HepG2 (cell line): ENCODE measurements around the gene MYL4. TPM values are rescaled to one million over a fixed set of nuclear protein-coding genes. Genes with fewer than 3 reads are reported as not detected.

Source experiments
- ATAC-seq: fragments of 200-7000 bp; cut with Tn5 transposase; 3 replicates; pipeline ENCODE4 v1.9.1; 2020; ENCODE audit warnings: mild to moderate bottlenecking, moderate library complexity
- BruUV-seq: library from RNA; stranded (reverse); fragments of 400-500 nt; replicated peaks from 2 replicates; lab custom pipeline; 2021; lab: Mats Ljungman, UMichigan
- CTCF ChIA-PET: fragments of 300-600 bp; formaldehyde crosslinking; extraction: SDS; loops from one replicate; lab custom pipeline; 2021; ENCODE audit warnings: low total read pairs, inconsistent platforms, low intra/inter-chr PET ratio; lab: Yijun Ruan, JAX
- POLR2A ChIA-PET: fragments of 350-600 bp; sonication (Branson Sonifier 250); formaldehyde crosslinking; loops from one replicate; lab custom pipeline; 2020; ENCODE audit warnings: antibody characterized with exemption, inconsistent platforms; lab: Yijun Ruan, JAX
- DNase-seq: peaks from one replicate; pipeline ENCODE4 v3.0.0-alpha.2; 2015; ENCODE audit warnings: low spot score
- FAIRE-seq: peaks from 3 replicates; lab custom pipeline; 2011; peaks lifted over from hg19 to GRCh38; lab: Jason Lieb, UNC
- H2AFZ ChIP-seq: one replicate; pipeline ENCODE4 v1.6.1; 2011; ENCODE audit warnings: low read length, inconsistent platforms
- H3K27ac ChIP-seq: fragments of 300-600 bp; 3 replicates; pipeline ENCODE4 v1.8.0; 2011; ENCODE audit warnings: mixed run types, mild to moderate bottlenecking, mixed read lengths, low read length, inconsistent platforms; ENCODE audit not compliant: insufficient read depth; ENCODE audit errors: extremely low read length
- H3K27me3 ChIP-seq, 2 experiments: fragments of 200-600 bp in 1 of 2; 2 replicates in 1 of 2; 3 replicates in 1 of 2; pipeline versions ENCODE4 v1.6.0 to v1.8.0; 2011; ENCODE audit warnings: low read length in 2 of 2, mild to moderate bottlenecking in 2 of 2, moderate library complexity in 2 of 2, inconsistent platforms in 1 of 2; ENCODE audit not compliant: insufficient read depth in 2 of 2, control insufficient read depth in 1 of 2
- H3K36me3 ChIP-seq, 2 experiments: fragments of 200-600 bp in 1 of 2; replicated peaks in 1 of 2; 2 replicates in 1 of 2; 3 replicates in 1 of 2; pipeline versions ENCODE4 v1.5.1 to v1.8.0; 2011; ENCODE audit warnings: low read length in 2 of 2, inconsistent platforms in 1 of 2; ENCODE audit not compliant: insufficient read depth in 2 of 2, control insufficient read depth in 1 of 2
- H3K4me1 ChIP-seq: 2 replicates; pipeline ENCODE4 v1.5.1; 2012; ENCODE audit warnings: low read length, inconsistent platforms; ENCODE audit not compliant: insufficient read depth
- H3K4me2 ChIP-seq: 2 replicates; pipeline ENCODE4 v1.6.0; 2011; ENCODE audit warnings: low read depth, low read length, inconsistent platforms
- H3K4me3 ChIP-seq, 3 experiments: fragments of 200-600 bp in 1 of 3; sonication (generic), shearing (Covaris generic) in 1 of 3; replicated peaks in 1 of 3; 2 replicates each; pipeline ENCODE4 v1.5.1; 2011 to 2016; ENCODE audit warnings: low read length in 3 of 3, inconsistent platforms in 2 of 3, low read depth in 2 of 3, mild to moderate bottlenecking in 2 of 3, control low read depth in 1 of 3, mixed read lengths in 1 of 3; ENCODE audit not compliant: insufficient read depth in 1 of 3
- H3K79me2 ChIP-seq: one replicate; pipeline ENCODE4 v1.6.1; 2011; ENCODE audit warnings: low read length, inconsistent platforms; ENCODE audit not compliant: insufficient read depth
- H3K9ac ChIP-seq: 2 replicates; pipeline ENCODE4 v1.6.0; 2011; ENCODE audit warnings: mild to moderate bottlenecking, low read depth, low read length, inconsistent platforms; ENCODE audit not compliant: insufficient read depth
- H3K9me3 ChIP-seq: 2 replicates; pipeline ENCODE4 v1.5.1; 2012; ENCODE audit warnings: mild to moderate bottlenecking, low read length
- H4K20me1 ChIP-seq: 2 replicates; pipeline ENCODE4 v1.6.0; 2011; ENCODE audit warnings: inconsistent platforms, mild to moderate bottlenecking, low read length, moderate library complexity; ENCODE audit not compliant: insufficient read depth
- BHLHE40 ChIP-seq: IDR thresholded peaks from 2 replicates; pipeline ENCODE4 v1.6.1; 2011; ENCODE audit warnings: low read length, improper control_type of control experiment
- CEBPG ChIP-seq: IDR thresholded peaks from 2 replicates; pipeline ENCODE4 v1.6.1; 2016
- HIVEP1 ChIP-seq: sonication (generic); formaldehyde crosslinking; IDR thresholded peaks from 2 replicates; pipeline ENCODE4 v1.4.0; 2020; ENCODE audit warnings: mild to moderate bottlenecking, missing genetic modification reagents
- HOXA5 ChIP-seq: sonication (generic); formaldehyde crosslinking; IDR thresholded peaks from 2 replicates; pipeline ENCODE4 v1.4.0; 2020; ENCODE audit warnings: missing genetic modification reagents
- JDP2 ChIP-seq: sonication (generic); formaldehyde crosslinking; IDR thresholded peaks from 2 replicates; pipeline ENCODE4 v1.8.1; 2022; ENCODE audit warnings: missing genetic modification reagents, borderline replicate concordance
- MAFG ChIP-seq: sonication (generic); formaldehyde crosslinking; IDR thresholded peaks from 2 replicates; pipeline ENCODE4 v1.5.1; 2020; ENCODE audit warnings: mild to moderate bottlenecking, missing genetic modification reagents
- MED1 ChIP-seq: sonication (generic); formaldehyde crosslinking; IDR thresholded peaks from 2 replicates; pipeline ENCODE4 v1.4.0; 2020; ENCODE audit warnings: missing genetic modification reagents
- RFX3 ChIP-seq: IDR thresholded peaks from 2 replicates; pipeline ENCODE4 v1.6.1; 2016; ENCODE audit warnings: missing biosample characterization, missing genetic modification reagents
- TGIF2 ChIP-seq: IDR thresholded peaks from 2 replicates; pipeline ENCODE4 v1.6.1; 2016; ENCODE audit warnings: control low read depth, missing compliant biosample characterization
- U2AF2 ChIP-seq: fragments of 200-400 bp; formaldehyde crosslinking; IDR thresholded peaks from 2 replicates; pipeline ENCODE4 v1.6.1; 2017; ENCODE audit warnings: low read depth, mild to moderate bottlenecking, low read length
- ZNF235 ChIP-seq: sonication (generic); formaldehyde crosslinking; IDR thresholded peaks from 2 replicates; pipeline ENCODE4 v1.8.1; 2023; ENCODE audit warnings: mild to moderate bottlenecking, missing genetic modification reagents, borderline replicate concordance
- WGBS: methylation state at CpG from one replicate; pipeline ENCODE4 v1.1.6; 2017; ENCODE audit warnings: low lambda C conversion rate; 5-methylcytosine and 5-hydroxymethylcytosine counted together
- in situ Hi-C: cut with HindIII; loops from 2 replicates; pipeline ENCODE4 v1.10.0; 2017; ENCODE audit warnings: low pct_unique_long_range_greater_than_20kb; ENCODE audit not compliant: extremely low pct_ligation_motif_present
- intact Hi-C: fragments of 100-400 bp; cut with micrococcal nuclease; formaldehyde crosslinking; loops from one replicate; pipeline ENCODE4 v1.10.0; 2022; ENCODE audit not compliant: unreplicated experiment
- polyA plus RNA-seq, 8 experiments: library from polyadenylated mRNA; depleted of rRNA in 3 of 8; stranded (reverse) in 7 of 8; unstranded in 1 of 8; fragments of >200 nt; fragmentation: Illumina TruSeq in 4 of 8; extraction: Trizol in 4 of 8; gene quantifications; 2 replicates each; pipeline versions ENCODE4 v1.2.1 to v1.2.3, GENCODE V29; 2011 to 2016; ENCODE audit warnings: low read depth in 4 of 8, missing spikeins in 1 of 8, mixed read lengths in 1 of 8; ENCODE audit not compliant: insufficient read depth in 1 of 8
- total RNA-seq, 5 experiments: library from RNA; depleted of rRNA; stranded (reverse); fragments of >200 nt; fragmentation: Illumina TruSeq; extraction: Trizol; gene quantifications; 2 replicates each; pipeline ENCODE4 v1.2.3, GENCODE V29; 2016; ENCODE audit warnings: low read depth in 1 of 5
- TF ChIP-seq, protein P1 (sequence below): sonication (generic); formaldehyde crosslinking; IDR thresholded peaks from 2 replicates; pipeline ENCODE4 v1.8.1; 2023; ENCODE audit warnings: mild to moderate bottlenecking, missing genetic modification reagents
- TF ChIP-seq, protein P2 (sequence below): sonication (generic); formaldehyde crosslinking; conservative IDR thresholded peaks from 2 replicates; pipeline ENCODE4 v1.8.1; 2023; ENCODE audit warnings: missing genetic modification reagents
- TF ChIP-seq, protein P3 (sequence below): sonication (generic); formaldehyde crosslinking; IDR thresholded peaks from 2 replicates; pipeline ENCODE4 v1.5.0; 2020; ENCODE audit warnings: missing genetic modification reagents, mild to moderate bottlenecking, borderline replicate concordance
- TF ChIP-seq, protein P4 (sequence below): sonication (generic); formaldehyde crosslinking; IDR thresholded peaks from 2 replicates; pipeline ENCODE4 v1.4.0; 2020; ENCODE audit warnings: missing genetic modification reagents, borderline replicate concordance
- TF ChIP-seq, protein P5 (sequence below): sonication (generic); formaldehyde crosslinking; IDR thresholded peaks from 2 replicates; pipeline ENCODE4 v1.4.0; 2020; ENCODE audit warnings: mild to moderate bottlenecking, missing genetic modification reagents

The MYL4 gene
- total and polyA plus RNA-seq, 2 of the 13 experiments (the other 11 are each of a cell fraction or from before 2014, with no cell fraction given), result not detected

DNA sequence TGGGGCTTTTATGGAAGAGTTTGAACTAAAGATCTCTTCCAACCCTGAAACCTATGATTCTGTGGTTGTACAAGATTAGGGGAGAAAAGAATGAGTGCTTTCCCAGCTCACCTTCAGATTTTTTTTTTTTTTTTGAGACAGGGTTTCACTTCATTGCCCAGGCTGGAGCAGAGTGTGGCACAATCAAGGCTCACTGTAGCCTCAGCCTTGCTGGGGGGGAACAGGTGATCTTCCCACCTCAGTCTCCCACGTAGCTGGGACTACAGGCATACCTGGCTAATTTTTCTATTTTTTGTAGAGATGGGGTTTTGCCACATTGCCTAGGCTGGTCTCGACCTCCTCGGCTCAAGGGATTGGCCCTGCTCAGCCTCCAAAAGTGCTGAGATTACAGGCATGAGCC lies 22.7 kb downstream of the MYL4 start:
- in situ Hi-C loops (loop anchor here (5.0 kb wide), 1 partner anchor 85 kb away; no protein-coding TSS in a partner anchor), intact Hi-C loops (no loop called here)
- DNase-seq (no peak), FAIRE-seq (no peak)
- peaks cover 1 to 16% of the 10 kb centered on the region in 2 experiments; a peak in 2 of 5 replicates for H3K27me3 ChIP-seq
- H3K79me2 ChIP-seq, result no peaks in the 10 kb centered on the region
- WGBS, result 39% methylated on average over 3 of the region's 3 CpGs
- H3K4me2 ChIP-seq, result no peak overlapping the region
- no peak overlapping the region for H2AFZ ChIP-seq
- no peak overlapping the region for H3K9ac ChIP-seq
- H3K4me1 ChIP-seq, result peaks cover 23% of the 10 kb centered on the region
- H3K4me3 ChIP-seq, result no peak overlapping the region
- CTCF ChIA-PET, result interaction anchor here (3.1 kb wide), 1 partner anchor 83 kb away, joined by 65 read pairs; no protein-coding TSS in a partner anchor
- H3K27ac ChIP-seq, result no peak overlapping the region
- no peak for TF ChIP-seq U2AF2
- TF ChIP-seq, protein P1, sequence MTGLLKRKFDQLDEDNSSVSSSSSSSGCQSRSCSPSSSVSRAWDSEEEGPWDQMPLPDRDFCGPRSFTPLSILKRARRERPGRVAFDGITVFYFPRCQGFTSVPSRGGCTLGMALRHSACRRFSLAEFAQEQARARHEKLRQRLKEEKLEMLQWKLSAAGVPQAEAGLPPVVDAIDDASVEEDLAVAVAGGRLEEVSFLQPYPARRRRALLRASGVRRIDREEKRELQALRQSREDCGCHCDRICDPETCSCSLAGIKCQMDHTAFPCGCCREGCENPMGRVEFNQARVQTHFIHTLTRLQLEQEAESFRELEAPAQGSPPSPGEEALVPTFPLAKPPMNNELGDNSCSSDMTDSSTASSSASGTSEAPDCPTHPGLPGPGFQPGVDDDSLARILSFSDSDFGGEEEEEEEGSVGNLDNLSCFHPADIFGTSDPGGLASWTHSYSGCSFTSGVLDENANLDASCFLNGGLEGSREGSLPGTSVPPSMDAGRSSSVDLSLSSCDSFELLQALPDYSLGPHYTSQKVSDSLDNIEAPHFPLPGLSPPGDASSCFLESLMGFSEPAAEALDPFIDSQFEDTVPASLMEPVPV (CRISPR knock-in tag), result no peak
- no peak for TF ChIP-seq CEBPG (CRISPR knock-in tag)
- TF ChIP-seq, protein P2, sequence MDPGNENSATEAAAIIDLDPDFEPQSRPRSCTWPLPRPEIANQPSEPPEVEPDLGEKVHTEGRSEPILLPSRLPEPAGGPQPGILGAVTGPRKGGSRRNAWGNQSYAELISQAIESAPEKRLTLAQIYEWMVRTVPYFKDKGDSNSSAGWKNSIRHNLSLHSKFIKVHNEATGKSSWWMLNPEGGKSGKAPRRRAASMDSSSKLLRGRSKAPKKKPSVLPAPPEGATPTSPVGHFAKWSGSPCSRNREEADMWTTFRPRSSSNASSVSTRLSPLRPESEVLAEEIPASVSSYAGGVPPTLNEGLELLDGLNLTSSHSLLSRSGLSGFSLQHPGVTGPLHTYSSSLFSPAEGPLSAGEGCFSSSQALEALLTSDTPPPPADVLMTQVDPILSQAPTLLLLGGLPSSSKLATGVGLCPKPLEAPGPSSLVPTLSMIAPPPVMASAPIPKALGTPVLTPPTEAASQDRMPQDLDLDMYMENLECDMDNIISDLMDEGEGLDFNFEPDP, result no peak
- TF ChIP-seq TGIF2 (CRISPR knock-in tag), result no peak
- TF ChIP-seq, protein P3, sequence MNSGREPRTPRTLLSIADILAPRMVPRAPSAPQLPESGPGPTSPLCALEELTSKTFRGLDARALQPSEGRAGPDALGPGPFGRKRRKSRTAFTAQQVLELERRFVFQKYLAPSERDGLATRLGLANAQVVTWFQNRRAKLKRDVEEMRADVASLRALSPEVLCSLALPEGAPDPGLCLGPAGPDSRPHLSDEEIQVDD (CRISPR knock-in tag), result no peak
- TF ChIP-seq, protein P4, sequence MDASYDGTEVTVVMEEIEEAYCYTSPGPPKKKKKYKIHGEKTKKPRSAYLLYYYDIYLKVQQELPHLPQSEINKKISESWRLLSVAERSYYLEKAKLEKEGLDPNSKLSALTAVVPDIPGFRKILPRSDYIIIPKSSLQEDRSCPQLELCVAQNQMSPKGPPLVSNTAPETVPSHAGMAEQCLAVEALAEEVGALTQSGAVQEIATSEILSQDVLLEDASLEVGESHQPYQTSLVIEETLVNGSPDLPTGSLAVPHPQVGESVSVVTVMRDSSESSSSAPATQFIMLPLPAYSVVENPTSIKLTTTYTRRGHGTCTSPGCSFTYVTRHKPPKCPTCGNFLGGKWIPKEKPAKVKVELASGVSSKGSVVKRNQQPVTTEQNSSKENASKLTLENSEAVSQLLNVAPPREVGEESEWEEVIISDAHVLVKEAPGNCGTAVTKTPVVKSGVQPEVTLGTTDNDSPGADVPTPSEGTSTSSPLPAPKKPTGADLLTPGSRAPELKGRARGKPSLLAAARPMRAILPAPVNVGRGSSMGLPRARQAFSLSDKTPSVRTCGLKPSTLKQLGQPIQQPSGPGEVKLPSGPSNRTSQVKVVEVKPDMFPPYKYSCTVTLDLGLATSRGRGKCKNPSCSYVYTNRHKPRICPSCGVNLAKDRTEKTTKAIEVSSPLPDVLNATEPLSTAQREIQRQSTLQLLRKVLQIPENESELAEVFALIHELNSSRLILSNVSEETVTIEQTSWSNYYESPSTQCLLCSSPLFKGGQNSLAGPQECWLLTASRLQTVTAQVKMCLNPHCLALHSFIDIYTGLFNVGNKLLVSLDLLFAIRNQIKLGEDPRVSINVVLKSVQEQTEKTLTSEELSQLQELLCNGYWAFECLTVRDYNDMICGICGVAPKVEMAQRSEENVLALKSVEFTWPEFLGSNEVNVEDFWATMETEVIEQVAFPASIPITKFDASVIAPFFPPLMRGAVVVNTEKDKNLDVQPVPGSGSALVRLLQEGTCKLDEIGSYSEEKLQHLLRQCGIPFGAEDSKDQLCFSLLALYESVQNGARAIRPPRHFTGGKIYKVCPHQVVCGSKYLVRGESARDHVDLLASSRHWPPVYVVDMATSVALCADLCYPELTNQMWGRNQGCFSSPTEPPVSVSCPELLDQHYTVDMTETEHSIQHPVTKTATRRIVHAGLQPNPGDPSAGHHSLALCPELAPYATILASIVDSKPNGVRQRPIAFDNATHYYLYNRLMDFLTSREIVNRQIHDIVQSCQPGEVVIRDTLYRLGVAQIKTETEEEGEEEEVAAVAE, result no peak
- no peak for TF ChIP-seq MAFG (CRISPR knock-in tag)
- TF ChIP-seq, protein P5, sequence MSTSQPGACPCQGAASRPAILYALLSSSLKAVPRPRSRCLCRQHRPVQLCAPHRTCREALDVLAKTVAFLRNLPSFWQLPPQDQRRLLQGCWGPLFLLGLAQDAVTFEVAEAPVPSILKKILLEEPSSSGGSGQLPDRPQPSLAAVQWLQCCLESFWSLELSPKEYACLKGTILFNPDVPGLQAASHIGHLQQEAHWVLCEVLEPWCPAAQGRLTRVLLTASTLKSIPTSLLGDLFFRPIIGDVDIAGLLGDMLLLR (CRISPR knock-in tag), result no peak
- TF ChIP-seq ZNF235 (CRISPR knock-in tag), result no peak
- no peak for TF ChIP-seq RFX3 (CRISPR knock-in tag)
- no peak for TF ChIP-seq MED1 (CRISPR knock-in tag)
- TF ChIP-seq HIVEP1 (CRISPR knock-in tag), result no peak
- TF ChIP-seq JDP2 (CRISPR knock-in tag), result no peak
- no peak for TF ChIP-seq BHLHE40
- TF ChIP-seq HOXA5 (CRISPR knock-in tag), result no peak
- TF ChIP-seq, all 625 proteins: peak for 0
- H3K36me3 ChIP-seq, result no peaks in the 10 kb centered on the region
- H3K9me3 ChIP-seq, result no peaks in the 10 kb centered on the region
- ATAC-seq, result no peak
- POLR2A ChIA-PET, result no interaction called here
- H4K20me1 ChIP-seq, result no peaks in the 10 kb centered on the region
- BruUV-seq, result no TSS peak
